ENCODE data around the gene DNLZ.

GRCh38 chr9:136333486-136333885 is 30.1 kb downstream of the DNLZ start:
- TF ChIP-seq TAF1 (IDR thresholded peaks at IDR 0.05; ENCODE audit: low read depth, low read length) (no peak), POLR2A (IDR thresholded peaks at IDR 0.05; ENCODE audit: low read depth, low read length) (no peak), POLR2AphosphoS5 (IDR thresholded peaks at IDR 0.05; ENCODE audit: low read depth, low read length) (no peak)

Measured in GM12891 (cell line).